ENCODE measurements around the gene ADGRF1.
"Not testable (repeated sequence)": the region's sequence is repeated elsewhere in the genome, so short reads cannot be mapped to it uniquely, and the experiment has no call there.

ADGRF1 gene

DNA sequence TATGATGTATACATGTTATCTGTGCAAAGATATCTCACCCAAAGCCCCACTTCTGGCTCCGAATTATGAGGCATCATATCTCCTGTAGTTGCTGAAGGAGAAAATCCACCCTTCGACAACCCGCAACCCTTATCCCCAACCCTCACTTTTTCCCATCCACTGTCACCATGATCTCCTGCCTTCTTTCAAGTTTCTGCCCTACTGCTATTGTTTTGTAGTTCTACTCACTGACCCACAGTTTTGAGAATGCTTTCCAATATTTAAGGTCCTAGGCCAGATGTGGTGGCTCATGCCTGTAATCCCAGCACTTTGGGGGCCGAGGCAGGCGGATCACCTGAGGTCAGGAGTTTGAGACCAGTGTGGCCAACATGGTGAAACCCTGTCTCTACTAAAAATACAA, 22.2 kb downstream of the ADGRF1 start:
- no peak for DNase-seq

DNA sequence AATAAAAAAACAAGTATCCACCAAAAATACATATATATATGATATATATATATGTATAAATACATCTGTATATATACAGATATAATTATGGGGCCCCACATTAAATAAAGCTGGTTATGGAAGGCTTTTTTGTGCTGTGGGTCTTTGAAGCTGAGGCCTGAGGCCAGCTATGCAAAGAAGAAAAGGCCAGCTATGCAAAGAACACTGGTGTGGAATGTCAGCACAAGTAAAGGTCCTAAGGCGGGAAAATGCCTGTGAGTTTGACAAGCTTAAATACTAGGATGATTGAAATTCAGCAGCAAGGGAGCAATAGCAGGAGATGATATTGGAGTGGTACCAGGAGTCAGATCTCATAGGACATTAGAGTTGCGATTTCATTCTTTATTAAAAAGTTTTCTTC, 25.2 kb downstream of the ADGRF1 start:
- DNase-seq = no peak

DNA sequence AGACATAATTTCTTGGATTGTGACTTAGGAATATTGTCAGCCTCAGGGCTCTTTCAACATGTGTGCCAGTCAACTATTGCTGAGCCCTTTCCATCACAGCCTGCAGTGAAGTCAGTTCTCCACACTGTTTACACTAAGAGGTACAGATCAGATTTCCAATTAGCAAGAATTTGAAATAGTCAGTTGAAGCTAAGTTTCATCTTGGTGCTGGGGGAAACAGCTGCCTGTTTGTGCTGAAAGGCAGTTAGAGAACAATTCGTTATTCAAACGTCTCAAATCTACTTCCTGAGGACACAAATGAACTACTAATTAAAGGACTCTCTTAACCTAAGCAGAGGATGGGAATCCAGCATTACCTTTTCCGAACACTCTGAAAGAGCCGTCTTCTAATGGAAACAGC, 25.9 kb downstream of the ADGRF1 start:
- DNase-seq = peak; percentile 56 to 68

DNA sequence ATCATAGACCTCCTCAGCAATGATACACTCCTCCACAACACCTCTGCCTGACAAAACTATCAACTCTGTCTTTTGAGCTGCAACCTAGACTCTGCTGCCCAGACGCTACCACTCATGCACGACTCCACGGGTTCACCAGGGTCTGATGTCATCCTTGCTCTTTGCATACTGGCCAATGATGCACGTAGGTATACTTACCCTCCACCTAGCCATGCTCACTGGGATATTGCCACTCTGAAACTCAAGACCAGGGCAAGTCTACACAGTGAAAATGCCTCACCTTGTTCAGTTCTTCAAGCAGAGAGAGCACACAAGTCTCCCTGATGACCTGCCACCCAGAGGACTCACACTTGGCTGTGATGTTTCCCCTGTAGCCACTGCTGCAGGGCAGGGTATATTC, 27.7 kb downstream of the ADGRF1 start:
- DNase-seq = no peak

- DNase-seq = no peak
These were observed 32.5 kb downstream of the ADGRF1 start for GRCh38 chr6:47009583-47009982.

DNA sequence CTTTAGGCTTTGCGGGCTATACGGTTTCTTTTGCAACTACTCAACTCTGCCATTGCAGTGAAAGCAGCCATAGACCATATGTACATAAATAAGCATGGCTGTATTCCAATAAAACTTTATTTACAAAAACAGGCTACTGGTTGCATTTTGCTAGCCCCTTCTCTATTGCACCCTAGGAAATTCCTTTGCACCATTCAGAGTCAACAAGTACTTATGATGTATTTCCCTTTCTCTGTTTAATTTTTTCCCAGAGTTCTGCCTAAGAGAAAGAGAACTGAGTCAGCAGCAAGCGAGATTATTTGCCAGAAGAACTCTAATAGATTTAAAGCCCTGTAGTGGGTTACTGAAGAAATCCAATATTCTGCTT, 33.8 kb downstream of the ADGRF1 start:
- DNase-seq = no peak

- no peak for DNase-seq
These were observed 34.3 kb downstream of the ADGRF1 start for GRCh38 chr6:47007657-47008396.

GRCh38 chr6:47005486-47005885, 36.6 kb downstream of the ADGRF1 start:
- DNase-seq = no peak

- DNase-seq = no peak
These were observed 37.7 kb downstream of the ADGRF1 start for GRCh38 chr6:47004463-47004862.

GRCh38 chr6:47000842-47001241, 41.3 kb downstream of the ADGRF1 start:
- DNase-seq = peak in 1 of 2 experiments; percentile 48

- no peak for DNase-seq
These were observed 43.6 kb downstream of the ADGRF1 start for GRCh38 chr6:46998436-46999017.

DNA sequence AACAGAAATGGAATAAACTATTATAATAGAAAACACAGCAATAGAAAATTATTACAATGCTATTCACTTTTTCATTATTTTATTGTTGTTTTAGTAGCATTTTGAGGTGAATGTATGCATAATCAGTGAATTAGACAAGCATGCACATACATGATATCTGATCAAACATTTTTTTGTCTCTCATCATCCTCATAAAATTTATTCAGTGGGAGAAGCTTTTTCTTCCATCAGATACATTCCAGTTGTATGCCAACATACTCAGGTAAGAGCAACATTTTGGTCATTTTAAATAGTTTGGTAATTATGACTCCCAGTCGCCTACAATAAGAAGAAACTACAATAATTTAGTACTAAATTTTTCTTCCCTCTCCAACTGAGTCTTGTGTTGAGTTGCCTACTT, 44.5 kb downstream of the ADGRF1 start:
- no peak for DNase-seq

DNA sequence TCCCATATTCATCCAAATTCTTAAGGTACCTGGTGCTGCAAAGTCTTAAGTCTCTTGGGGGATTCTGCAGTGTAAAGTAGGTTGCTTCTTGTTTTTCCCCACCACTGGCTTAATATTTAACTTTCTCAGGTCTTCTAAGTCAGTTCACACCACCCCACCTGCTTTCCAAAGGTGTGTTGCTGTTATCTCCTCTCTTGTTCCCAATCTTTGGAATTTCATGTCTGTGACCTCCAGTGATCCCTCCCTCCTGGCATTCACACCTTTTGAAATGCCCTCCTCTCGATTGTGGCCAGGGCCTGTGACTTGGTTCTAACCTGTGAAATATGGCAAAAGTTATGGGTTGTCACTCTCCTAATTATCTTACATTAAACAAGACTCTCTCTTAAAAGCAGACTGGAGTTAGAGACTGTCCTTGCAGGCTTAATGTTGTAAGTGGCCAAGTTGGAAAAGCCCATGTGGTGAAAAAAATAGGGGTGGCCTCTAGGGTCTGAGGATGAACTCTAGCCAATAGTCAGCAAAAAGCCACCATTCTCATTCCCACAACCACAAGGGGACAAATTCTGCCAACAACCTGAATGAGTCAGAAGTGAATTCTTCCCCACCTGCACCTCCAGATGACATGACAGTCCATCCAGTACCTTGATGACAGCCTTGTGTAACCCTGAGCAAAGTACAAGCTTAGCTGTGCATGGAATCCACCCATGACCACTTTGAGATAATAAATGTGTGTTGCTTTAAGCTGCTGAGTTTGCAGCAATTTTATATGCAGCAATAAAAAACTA, 45.1 kb downstream of the ADGRF1 start:
- DNase-seq = no peak

- no peak for DNase-seq
These were observed 47.2 kb downstream of the ADGRF1 start for GRCh38 chr6:46994933-46995332.

DNA sequence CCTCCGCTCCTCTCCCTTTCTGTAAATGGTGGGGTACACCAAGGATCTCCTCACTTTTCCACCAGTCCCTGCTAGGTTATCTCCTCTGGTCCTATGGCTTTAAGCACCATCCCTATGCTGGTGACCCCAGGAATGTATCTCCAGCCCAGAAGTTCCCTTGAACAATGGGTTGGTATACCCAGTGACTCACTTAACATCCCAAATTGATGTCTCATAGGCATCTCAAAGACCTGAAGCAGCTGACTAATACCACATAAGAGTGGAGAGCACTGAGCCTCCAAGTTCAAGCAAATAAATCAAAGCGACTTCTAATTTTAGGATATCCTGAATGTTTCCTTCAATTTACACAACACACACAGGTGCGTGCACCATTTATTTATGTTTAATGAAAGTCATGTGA, 48.3 kb downstream of the ADGRF1 start:
- DNase-seq = no peak

GRCh38 chr6:46992391-46992790, 49.7 kb downstream of the ADGRF1 start:
- DNase-seq = not testable (repeated sequence)

DNA sequence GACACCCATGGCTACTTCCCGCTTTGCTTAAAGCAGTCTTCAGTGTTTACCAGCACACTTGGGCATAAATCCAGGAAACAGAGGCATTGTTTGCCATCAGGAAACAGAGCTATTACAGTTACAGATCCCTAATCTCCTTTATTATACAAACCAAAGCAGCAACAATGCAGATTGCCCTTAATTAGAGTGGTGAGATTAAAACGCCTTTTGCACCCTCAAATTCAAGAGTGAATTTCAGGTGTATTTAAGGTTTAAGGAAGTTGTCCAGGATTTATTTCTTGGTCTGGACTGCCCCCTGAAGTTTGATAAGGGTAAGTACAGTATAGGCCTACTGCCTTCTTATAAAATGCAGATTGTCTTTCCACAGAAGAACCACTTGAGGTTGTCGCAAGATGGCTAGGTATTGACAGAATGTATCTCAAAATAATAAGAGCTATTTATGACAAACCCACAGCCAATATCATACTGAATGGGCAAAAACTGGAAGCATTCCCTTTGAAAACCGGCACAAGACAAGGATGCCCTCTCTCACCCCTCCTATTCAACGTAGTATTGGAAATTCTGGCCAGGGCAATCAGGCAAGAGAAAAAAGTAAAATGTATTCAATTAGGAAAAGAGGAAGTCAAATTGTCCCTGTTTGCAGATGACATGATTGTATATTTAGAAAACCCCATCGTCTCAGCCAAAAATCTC, 51.2 kb downstream of the ADGRF1 start:
- DNase-seq = peak; percentile 28 to 34

DNA sequence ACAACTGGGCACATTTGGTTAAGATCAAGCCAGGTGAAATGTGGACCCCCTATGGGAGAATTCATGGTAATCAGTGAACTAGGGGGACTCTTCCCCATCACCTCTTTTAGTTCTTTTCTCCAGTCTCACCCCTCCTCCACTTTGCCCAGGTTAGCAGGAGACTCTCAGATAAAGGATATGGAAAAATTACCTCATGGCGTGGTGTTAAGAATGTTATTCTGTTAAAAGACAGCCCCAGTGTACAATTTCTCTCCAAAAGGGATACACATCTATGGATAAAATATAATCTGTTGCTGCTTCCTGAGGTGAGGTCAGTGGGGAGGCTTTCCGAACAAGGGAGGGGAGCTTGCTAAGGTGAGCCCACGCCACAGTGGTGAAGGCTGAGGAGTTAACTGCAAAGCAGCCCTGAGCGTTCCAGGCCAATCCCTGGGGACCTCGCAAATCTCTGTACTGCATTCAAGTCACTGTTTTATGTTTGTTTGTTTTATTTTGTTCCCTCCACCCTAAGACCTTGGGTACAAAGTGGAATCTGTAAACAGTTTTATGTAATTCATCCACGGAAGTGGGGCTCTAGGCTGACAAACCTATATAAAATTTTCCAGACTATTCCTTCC, 52.0 kb downstream of the ADGRF1 start:
- DNase-seq = no peak

GRCh38 chr6:46989398-46989797, 52.7 kb downstream of the ADGRF1 start:
- DNase-seq = no peak

DNA sequence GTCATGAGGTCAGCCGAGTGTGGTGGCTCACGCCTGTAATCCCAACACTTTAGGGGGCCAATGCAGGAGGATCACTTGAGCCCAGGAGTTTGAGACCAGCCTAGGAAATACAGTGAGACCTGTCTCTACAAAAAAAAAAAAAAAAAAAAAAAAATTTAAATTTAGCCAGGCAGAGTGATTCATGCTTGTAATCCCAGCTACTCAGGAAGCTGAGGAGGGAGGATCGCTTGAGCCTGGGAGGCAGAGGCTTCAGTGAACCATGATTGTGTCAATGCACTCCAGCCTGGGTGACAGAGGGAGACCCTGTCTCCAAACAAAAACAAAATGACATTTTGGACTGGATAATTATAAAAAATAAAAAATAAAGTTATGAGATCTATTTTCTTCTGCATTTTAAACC, 56.2 kb downstream of the ADGRF1 start:
- no peak for DNase-seq

- no peak for DNase-seq
These were observed 59.1 kb downstream of the ADGRF1 start for GRCh38 chr6:46983007-46983411.

DNA sequence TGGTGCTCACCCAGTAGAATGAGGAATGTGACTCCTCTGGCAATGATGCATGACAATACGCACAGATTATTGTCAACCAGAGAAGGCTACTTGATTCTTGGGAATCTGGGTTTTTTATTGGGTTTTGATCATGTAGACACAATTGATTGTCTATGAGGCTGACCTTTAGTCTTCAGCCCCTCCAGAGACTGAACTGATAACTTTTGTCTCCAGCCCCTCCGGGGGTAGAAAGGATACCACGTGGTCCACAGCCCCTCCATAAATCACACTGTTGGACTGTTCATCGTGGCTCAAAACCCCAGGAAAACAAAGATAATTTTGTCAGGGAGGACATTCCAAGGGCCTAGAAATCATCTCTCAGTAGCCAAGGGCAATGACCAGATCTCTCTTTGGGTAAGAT, 62.9 kb downstream of the ADGRF1 start:
- DNase-seq = no peak

GRCh38 chr6:46974786-46975185, 67.3 kb downstream of the ADGRF1 start:
- no peak for DNase-seq
